AG10803 (cell line): Measurements from ENCODE around the gene DHCR7.

ENCODE experiments used
- DNase-seq: peaks from one replicate; pipeline ENCODE4 v3.0.0; 2010; ENCODE audit warnings: low read depth
- H3K4me3 ChIP-seq: 2 replicates; pipeline ENCODE4 v1.5.1; 2011; ENCODE audit warnings: mild to moderate bottlenecking, low read length, control low read depth
- TF ChIP-seq, protein P1 (sequence below): conservative IDR thresholded peaks from 2 replicates; pipeline ENCODE4 v1.5.1; 2011; ENCODE audit warnings: mild to moderate bottlenecking, low read length, control low read depth, inconsistent platforms

DHCR7 gene

DNA sequence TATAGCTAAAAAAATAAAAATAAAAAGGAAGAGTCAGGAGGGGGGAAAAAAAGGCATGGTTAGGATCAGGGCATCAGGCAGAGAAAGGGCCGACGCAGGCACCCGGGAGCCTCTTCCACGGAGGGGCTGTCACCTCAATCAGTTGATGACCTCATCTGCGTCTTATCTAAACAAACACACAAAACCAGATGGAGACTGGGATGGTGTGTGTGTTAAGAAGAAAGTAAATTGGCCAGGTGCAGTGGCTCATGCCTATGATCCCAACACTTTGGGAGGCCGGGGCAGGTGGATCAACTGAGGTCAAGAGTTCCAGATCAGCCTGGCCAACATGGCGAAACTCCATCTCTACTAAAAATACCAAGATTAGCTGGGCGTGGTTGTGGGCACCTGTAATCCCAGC, 63.6 kb downstream of the DHCR7 start:
- no peak for DNase-seq
- no peak overlapping the region for H3K4me3 ChIP-seq
- TF ChIP-seq, protein P1, sequence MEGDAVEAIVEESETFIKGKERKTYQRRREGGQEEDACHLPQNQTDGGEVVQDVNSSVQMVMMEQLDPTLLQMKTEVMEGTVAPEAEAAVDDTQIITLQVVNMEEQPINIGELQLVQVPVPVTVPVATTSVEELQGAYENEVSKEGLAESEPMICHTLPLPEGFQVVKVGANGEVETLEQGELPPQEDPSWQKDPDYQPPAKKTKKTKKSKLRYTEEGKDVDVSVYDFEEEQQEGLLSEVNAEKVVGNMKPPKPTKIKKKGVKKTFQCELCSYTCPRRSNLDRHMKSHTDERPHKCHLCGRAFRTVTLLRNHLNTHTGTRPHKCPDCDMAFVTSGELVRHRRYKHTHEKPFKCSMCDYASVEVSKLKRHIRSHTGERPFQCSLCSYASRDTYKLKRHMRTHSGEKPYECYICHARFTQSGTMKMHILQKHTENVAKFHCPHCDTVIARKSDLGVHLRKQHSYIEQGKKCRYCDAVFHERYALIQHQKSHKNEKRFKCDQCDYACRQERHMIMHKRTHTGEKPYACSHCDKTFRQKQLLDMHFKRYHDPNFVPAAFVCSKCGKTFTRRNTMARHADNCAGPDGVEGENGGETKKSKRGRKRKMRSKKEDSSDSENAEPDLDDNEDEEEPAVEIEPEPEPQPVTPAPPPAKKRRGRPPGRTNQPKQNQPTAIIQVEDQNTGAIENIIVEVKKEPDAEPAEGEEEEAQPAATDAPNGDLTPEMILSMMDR: no peak
